ENCODE results near the gene POLR3GL. TPM values are rescaled to one million over a fixed set of nuclear protein-coding genes. Genes with fewer than 3 reads are reported as not detected.

Gene POLR3GL
- total RNA-seq, 1 donor from 2014 or later = 14.7 TPM

DNA sequence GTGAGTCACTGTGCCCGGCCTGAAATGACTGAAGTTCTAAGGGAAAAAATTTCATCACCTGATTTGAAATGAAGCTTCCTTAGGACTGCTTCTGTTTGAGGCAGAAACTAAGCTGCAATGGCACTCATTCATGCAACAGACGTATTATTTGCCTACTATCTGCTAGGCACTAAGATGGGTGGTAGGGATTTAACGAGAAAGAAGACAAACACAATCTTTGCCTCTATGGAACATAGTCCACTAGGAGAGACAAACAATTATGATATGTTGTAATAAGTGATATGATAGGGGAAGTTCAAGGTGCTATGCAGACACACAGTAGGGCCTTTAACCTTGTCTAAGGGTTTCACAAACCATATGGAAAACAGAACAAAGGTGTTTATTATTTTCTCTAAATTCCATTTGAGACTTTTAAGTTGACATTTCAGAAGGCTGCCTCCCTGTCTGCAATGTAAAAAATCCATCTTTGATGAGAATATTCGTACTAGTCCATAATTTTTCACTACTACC lies 18.0 kb upstream of the POLR3GL start:
- DNase-seq (ENCODE audit: low spot score in 2 of 2) (no peak), FAIRE-seq (no peak)

DNA sequence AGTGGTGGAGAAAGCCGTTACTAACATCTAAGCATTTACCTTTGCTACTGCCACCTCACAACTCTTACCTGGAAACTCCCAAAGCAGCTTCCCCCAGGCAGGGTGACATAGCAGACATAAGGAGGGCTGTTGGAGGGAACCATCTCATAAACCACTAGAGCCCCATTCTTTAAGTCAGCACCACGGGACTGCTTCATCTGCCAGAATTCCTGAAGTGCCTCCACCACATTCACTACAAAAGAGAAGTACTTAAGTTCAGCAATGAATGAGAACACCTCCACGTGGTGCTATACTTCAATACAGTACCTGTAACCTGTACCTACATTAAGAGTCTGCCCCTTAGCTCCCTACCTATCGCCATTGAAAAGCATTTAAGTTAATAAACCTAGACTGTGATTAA lies 16.9 kb upstream of the POLR3GL start:
- DNase-seq (ENCODE audit: low spot score in 2 of 2) (no peak), FAIRE-seq (no peak)

DNA sequence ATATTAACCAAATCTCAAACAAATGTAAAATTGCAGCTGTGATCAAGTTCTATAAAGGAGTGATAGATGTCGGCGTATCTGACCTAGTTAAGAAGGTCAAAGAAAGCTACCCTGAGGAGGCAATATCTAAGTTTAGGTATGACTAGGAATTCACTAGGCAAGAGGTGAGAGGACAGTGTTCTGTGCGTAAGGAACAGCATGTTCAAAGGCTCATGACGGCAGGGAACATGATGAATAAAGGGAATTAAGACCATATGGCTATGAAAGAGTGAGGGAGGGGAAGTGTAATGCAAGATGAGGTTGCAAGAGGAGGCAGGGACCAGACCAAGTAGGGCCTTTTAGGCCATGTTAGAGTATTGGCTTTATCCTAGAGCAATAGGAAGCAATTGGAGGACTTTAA lies 15.3 kb upstream of the POLR3GL start:
- FAIRE-seq = no peak
- no peak for DNase-seq (ENCODE audit: low spot score in 2 of 2)

DNA sequence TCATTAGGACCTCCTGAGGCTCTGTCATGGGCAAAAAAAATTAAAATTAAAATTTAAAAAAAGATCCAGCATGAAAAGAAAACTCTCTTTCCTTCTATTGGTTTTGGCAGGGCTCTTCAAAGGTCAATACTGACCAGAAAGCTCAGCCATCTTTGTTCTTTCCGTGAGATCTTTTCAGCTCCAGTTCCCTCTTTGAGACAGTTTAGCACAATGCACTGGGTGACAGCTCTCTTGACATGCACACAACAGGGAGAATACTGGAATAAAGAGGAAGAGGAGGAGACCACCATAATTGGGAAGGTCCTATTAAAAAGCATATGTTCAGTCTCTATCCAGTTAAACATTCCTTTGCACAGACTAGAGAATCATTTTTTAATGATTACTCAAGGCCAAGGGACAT lies 13.0 kb upstream of the POLR3GL start:
- FAIRE-seq (no peak), DNase-seq (ENCODE audit: low spot score in 2 of 2) (no peak)

DNA sequence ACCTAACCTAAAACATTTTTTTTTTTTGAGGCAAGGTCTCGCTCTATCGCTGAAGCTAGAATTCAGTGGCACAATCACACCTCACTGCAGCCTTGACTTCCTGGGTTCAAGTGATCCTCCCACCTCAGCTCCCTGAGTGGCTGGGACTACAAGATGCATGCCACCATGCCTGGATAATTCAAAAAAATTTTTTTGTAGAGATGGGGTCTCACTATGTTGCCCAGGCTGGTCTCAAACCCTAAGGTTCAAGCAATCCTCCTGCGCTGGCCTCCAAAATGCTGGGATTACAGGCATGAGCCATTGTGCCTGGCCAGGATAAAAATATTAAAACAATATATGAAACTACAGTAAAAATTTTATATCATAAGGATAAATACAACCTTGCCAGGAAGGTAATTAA lies 11.6 kb upstream of the POLR3GL start:
- FAIRE-seq (no peak), DNase-seq (ENCODE audit: low spot score in 2 of 2) (no peak)

DNA sequence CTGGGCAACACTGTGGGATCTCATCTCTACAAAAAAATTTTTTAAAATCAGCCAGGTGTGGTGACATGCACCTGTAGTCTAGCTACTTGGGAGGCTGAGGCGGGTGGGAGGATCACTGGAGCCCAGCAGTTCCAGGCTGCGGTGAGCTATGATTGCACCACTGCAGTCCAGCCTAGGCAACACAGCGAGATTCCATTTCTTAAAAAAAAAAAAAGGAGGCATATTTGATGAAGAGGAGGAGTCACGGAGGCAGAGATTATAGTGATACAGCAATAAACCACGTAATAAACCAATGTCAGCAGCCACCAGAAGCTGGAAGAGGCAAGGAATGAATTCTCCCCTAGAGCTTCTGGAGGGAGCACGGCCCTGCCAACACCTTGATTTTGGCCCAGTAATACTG lies 10.6 kb upstream of the POLR3GL start:
- no peak for FAIRE-seq
- DNase-seq (ENCODE audit: low spot score in 2 of 2) = no peak

DNA sequence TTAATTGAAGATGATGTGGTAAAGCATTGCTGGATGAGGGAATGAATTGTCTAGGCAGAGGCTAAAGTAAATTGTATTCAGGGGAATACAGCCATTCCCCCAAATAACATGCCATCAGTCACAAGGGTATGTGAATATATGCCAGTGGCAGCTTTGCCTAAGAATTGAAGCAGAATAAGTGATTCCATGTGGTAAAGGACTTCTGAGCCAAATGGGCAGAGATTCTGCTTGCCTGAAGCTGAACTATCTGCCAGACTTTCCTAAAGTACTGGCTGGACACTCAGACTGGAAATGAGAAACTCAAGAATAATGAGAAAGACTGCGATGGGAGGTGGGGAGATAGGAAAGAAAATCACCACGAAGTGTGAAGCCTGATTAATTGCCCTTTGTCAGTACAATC lies 9.1 kb upstream of the POLR3GL start:
- DNase-seq (ENCODE audit: low spot score in 2 of 2) (no peak), FAIRE-seq (no peak)

DNA sequence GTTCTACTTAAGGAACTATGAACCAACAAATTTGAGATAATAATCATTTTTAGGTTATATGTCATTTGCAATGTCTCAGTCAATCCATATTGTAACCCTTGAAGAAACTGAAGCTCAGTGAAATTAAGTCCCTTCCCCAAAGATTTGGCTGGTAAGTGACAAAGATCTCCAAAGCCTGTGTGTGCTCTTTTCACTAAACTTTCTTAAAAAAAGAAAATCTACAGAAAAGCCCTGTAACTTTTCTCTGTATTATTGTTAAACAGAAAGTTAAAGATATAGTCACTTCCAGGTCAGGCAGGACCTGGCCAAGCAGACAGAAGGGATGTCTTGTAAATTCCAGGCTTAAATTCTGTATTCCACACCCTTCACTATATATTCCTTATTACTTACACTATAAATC lies 8.1 kb upstream of the POLR3GL start:
- FAIRE-seq (no peak), DNase-seq (ENCODE audit: low spot score in 2 of 2) (no peak)

DNA sequence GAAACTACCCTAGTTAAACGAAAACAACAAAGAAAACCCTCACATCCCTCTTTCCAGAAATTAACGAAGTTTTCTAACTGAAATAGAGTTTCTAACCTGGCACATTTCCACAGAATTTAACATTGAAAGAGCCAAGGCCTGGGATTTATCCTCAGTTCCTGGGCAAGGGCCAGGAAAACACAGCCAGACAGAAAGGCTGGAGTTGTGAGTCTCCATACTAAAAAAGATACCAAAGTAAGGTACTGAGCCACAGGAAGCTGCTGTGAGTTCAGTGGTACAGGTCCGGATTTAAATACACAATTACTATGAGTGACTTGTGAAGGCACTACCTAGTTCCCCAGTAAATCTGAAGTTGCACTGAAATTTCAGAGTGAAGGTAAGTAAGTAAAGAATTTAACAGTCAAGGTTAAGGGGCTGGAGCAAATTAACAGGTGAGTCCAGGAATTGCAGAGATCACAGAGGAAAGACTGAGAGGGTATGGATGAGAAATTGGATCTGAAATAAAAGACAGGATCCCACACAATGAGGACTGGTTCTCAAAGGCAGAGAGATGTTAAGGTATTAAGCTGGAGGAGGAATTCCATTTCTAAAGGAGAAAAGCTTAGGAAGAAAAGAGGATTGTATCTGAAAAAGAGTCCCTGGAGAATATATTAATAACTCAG lies 7.6 kb upstream of the POLR3GL start:
- DNase-seq (ENCODE audit: low spot score in 2 of 2) (no peak), FAIRE-seq (no peak)

DNA sequence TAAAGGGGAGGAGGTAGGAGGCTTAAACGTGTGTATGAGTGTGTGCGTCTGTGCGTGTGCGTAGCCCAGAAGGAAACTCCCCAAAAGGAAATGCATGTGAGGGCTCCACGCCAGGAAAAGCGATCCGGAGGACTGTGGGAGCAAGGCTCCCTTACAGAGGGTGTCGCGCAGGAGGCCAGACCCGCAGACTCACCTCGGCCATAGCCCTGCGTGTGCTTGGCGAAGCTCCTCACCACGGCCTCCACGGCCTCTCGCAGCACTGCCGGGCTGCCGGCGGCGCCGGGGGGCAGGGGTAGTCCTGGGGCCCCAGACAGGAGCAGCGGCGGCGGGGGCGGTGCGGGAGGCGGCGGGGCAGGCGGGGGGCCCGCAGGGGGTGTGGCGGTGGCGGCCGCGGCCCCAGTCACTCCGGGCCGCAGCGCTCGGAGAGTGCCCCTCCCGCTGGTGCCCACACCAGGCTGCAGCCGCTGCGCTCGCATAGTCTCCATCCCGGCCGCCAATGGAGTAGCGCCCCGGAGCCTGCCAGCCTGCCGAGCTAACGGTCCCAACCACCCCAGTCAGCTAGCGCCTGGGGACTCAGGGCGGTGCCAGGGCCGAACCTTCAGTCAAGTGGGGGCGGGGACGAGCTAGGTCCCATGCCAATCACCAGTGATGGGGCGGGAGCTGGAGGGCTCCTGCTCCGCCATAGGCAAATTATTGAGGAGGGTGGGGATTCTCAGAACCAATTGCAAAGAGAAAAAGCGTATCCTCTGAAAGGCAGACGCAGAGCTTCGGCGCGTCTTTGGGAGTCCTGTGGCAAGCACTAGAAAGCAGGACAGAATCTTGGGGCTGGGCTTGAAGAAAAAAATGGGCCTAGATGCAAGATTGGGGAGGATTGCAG lies 6.8 kb upstream of the POLR3GL start, which contains the start of gene LIX1L:
Gene LIX1L (minus strand): TSS at position 575 of the 877 bp plus-strand sequence. CDS start 90 bp downstream, at position 485.
- peak; percentile 31 for FAIRE-seq

DNA sequence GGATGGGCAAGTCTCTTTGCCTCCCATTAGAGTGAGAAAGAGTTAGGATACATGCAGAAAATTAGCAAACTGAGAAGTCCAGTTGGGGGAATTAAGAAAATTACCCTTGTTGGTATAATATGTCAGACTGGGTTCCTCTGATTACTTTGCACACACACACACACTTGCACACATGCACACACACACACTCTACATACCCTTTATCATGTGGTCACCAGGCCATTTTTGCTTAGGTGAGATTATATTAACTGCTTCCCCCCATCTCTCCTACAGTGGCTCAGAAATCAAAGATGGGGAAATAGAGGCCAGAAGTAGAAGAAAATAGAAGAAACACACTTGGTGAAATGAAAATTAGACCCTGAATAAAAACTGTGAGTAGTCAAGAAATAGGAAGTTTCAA lies 5.8 kb upstream of the POLR3GL start:
- DNase-seq (ENCODE audit: low spot score in 2 of 2) (no peak), FAIRE-seq (no peak)

More for the DNA sequence above, 6.8 kb upstream of the POLR3GL start, which contains the start of gene LIX1L:
- DNase-seq (ENCODE audit: low spot score in 2 of 2) = peak; percentile 94

DNA sequence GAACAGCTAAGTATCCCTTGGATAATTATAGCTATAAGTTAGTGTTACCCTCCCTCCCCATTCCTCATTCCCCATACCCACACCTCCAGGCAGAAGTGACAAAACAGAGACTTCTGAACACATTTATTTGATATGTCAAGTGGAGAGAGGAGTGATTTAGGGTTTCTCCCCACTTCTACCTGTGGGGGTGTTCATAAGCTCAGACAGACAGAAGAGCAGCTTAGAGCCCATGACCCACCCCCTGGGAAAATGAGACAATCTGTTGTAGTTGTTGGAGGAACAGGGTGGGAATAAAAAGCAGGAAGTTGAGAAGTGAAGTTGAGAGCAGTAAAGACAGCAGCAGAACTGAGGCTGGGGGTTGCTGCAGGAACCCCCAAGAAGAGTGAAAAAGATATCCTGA lies 5.2 kb upstream of the POLR3GL start:
- no peak for DNase-seq (ENCODE audit: low spot score in 2 of 2)

DNA sequence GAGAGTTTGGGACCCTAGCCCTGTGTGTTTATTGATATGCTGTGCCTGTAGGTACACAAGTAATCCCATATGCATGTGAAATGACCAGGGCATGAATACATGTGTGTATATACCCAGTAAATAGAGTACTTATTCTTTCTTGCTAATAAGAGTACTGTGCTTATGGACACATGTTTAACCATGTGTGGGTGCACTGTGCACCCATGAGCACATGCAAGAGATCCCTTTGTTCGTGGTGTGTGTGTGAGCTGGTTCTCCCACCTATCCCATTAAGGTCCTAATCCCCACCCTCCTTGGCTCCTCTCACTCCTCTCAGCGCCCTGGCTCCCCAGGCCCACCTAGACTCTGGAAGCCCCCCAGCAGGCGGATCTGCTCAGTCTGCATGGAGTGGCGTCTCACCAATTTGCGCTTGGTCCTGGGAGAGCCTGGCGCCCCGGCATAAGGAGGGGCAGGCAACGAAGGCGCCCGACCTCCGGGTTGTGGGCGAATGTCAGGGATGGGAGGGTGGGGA lies 4.5 kb upstream of the POLR3GL start:
- no peak for FAIRE-seq
- DNase-seq (ENCODE audit: low spot score in 2 of 2) = no peak

More for the DNA sequence above, 5.2 kb upstream of the POLR3GL start:
- no peak for FAIRE-seq

DNA sequence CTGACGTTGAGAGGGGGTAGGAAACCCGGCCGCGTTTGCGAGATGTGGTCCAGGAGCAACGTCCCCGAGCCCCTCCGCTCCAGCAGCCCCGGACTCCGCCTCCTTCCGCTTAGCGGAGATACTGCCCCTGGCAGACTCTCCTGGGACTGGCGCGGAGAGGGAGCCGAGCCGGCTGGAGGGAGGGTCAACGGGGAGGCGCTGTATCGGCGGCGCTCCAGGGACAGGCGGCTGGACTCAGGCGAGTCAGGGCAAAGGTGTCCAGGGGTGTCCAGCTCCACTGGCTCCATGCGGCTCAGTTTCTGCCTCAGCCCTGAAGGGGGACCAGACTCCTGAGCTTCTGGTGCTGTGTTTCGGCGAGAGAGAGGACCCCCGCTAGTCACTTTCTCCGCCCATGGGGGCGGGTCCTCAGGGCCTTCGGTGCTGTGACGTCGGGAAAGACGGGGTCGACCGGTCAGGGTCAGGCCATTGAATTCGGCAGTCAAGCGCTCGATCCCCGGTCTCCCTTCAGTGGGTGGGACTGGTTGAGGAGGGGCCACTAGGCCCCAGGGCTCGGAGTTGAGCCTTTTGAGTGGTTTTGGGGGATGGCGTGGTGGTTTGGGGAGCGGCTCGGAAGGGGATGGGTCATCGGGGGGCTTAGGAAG lies 3.9 kb upstream of the POLR3GL start:
- DNase-seq (ENCODE audit: low spot score in 2 of 2) (peak; percentile 60 to 66), FAIRE-seq (no peak)

DNA sequence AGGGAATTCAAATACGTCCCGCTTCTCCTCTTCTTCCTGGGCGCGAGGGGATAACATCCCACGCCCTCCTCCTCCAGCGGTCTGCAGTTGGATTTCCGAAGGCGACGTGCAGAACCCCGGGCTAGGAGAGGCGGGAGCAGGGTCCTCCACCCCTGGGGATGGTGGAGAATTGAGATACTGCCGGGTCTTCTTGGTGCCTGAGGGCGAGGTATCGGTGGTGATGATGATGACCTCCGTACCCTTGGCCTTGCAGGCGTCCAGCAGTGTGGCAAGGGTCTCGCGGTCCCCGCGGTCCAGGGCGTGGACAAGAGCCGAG lies 3.4 kb upstream of the POLR3GL start:
- FAIRE-seq = no peak
- DNase-seq (ENCODE audit: low spot score in 2 of 2) = no peak

DNA sequence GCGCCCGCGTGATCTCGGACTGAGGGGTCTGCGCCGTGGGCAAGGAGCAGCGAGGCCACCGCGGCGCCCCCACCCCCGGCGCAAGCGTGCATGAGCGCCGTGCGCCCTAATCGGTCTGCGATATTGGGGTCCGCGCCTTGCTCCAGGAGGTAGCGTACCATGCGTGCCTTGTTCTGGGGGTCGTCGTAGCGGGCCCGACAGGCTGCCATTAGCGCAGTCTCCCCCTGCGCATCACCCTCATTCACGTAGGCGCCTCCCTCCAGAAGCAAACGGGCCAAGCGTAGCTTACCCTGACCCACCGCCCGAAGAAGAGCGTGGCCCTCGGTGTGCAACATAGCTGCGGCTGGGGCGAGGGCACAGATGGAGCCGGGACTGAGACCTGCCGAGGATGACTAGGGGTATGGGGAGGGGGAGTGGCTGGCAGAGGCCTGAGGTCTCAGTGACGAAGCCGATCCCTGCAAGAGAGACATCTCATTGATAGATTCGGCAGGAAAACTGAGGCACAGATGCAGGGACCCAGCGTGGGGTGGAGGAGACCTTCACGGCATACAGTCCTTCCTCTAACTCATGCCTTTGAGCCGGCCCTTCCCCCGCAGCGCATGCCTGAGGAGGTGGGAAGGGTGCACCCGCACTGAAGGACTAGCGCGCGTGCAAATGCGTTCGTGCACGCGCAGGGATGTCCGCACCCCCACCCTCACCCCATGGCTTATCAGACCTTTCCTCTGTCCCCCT lies 2.9 kb upstream of the POLR3GL start:
- DNase-seq (ENCODE audit: low spot score in 2 of 2) (peak in 1 of 2 donors; percentile 53), FAIRE-seq (no peak)

DNA sequence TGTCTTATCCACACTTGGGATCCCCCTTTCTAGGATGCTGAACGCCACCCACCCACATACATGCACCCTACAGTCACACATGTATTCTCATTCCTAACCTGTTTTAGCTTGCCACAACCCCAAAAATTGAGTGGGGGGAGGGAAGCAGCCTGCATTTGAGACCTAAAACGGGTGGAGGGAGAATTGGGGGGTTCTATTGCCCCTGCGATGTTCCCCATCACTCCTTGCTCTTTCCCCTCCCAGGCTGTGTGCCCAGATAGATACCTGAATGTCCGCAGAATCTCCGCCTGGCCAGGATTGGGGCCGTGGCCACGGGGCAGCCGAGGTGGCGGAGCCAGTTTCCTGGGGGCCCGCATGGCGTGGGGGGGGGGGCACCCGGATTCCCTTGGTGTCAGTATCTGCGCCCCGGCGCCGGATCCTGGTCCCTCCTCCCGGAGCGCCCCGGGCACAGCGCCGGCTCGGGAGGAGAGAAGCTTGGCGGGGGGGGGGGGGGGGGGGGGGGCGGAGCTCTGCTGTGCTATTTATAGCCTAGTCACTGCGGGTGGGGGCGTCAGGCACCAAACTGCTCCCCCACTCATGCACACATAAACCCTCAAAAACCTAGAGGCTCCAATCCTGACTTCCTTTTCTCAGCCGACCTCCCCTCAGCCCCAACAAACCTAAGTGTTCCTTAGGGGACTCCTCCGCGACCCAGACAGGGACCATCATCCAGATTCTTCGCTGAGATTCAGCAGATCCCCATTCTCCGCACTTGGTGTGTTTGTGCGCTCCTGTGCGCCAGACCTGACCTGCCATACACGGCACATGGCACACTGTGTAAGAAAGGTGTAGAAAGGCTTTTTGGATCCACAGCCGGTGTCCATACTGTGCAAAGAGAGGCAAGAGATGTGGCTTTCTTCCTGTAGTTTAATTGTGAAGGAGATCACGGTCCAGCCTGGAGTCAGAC lies 2.1 kb upstream of the POLR3GL start:
- FAIRE-seq = no peak
- DNase-seq (ENCODE audit: low spot score in 2 of 2) = peak; percentile 79 to 81

DNA sequence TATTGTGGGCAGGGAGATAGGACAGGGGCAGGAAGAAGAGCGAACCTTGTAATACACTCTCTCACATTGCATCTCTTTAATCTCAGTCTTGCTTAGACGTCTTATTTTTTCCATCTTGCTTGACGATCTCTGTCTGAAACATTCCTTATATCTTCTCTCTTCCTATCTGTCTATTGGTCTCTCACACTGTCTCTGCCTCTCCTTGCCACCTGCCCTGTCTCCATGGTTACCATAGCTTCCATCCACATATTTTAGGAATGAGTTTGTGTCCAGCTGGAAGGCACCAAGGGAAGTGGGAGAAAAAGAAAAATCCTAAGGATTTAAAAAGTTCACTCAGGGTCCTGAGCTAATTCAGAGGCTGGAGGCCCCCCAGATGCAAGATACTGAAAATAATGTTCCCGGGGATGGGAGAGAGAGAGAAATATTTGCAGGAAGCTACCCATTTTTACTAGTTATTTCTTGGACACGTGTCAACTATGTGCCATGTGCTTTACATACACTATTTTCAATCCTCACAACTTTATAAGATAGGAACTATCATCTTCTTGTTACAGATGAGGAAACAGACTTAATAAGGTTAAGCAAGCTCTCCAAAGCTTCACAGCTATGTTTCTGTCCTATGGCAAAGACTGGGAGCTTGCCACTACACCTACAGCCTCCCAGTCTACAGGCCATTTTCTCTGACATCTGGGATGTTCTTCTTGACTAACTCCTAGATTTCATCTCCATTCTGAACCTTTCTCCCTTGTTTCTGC lies 1.0 kb upstream of the POLR3GL start:
- DNase-seq (ENCODE audit: low spot score in 2 of 2) = no peak
- FAIRE-seq = no peak
